K562 (cell line): Measurements from ENCODE around the gene LRRC3B. TPM values are rescaled to one million over a fixed set of nuclear protein-coding genes. Genes with fewer than 3 reads are reported as not detected.

ENCODE experiments used
- ATAC-seq: fragments of 200-7000 bp; cut with Tn5 transposase; 3 replicates; pipeline ENCODE4 v1.9.1; 2020; ENCODE audit warnings: moderate library complexity
- BruUV-seq: library from RNA; stranded (reverse); fragments of 400-500 nt; replicated peaks from 2 replicates; lab custom pipeline; 2021; lab: Mats Ljungman, UMichigan
- CTCF ChIA-PET: fragments of 300-600 bp; formaldehyde crosslinking; extraction: SDS; loops from one replicate; lab custom pipeline; 2021; ENCODE audit warnings: low intra/inter-chr PET ratio; lab: Yijun Ruan, JAX
- POLR2A ChIA-PET: fragments of 300-600, 350-650 bp; sonication (Branson Sonifier 250); formaldehyde crosslinking; extraction: SDS; loops from one replicate; lab custom pipeline; 2021; ENCODE audit warnings: antibody characterized with exemption, inconsistent platforms; lab: Yijun Ruan, JAX
- DNase-seq, 4 experiments: peaks; one replicate each; pipeline versions ENCODE4 v3.0.0 to v3.0.0-alpha.2; 2011 to 2018; ENCODE audit warnings: low spot score in 3 of 4, mixed read lengths in 3 of 4; ENCODE audit errors: extremely low read depth in 1 of 4
- FAIRE-seq: peaks from 2 replicates; lab custom pipeline; 2011; peaks lifted over from hg19 to GRCh38; lab: Jason Lieb, UNC
- H2AFZ ChIP-seq: 2 replicates; pipeline ENCODE4 v1.6.0; 2011; ENCODE audit warnings: low read depth, low read length, control low read depth, inconsistent platforms
- H3K27ac ChIP-seq: fragments of 200-600 bp; 3 replicates; pipeline ENCODE4 v1.8.0; 2011; ENCODE audit warnings: low read depth, mild to moderate bottlenecking, control low read depth, inconsistent platforms, low read length, moderate library complexity, mixed read lengths; ENCODE audit errors: extremely low read depth
- H3K27me3 ChIP-seq, 2 experiments: fragments of 300-600 bp in 1 of 2; 2 replicates in 1 of 2; 3 replicates in 1 of 2; pipeline versions ENCODE4 v1.6.0 to v1.8.0; 2011; ENCODE audit warnings: inconsistent platforms in 2 of 2, low read length in 2 of 2, mild to moderate bottlenecking in 1 of 2, mixed read lengths in 1 of 2, moderate library complexity in 1 of 2; ENCODE audit not compliant: control insufficient read depth in 2 of 2, insufficient read depth in 2 of 2
- H3K36me3 ChIP-seq: fragments of 300-600 bp; 3 replicates; pipeline ENCODE4 v1.8.0; 2011; ENCODE audit warnings: mild to moderate bottlenecking, low read length, inconsistent platforms; ENCODE audit not compliant: control insufficient read depth, insufficient read depth
- H3K4me1 ChIP-seq, 2 experiments: fragments of 200-600 bp in 1 of 2; replicated peaks in 1 of 2; 2 replicates in 1 of 2; 3 replicates in 1 of 2; pipeline versions ENCODE4 v1.5.1 to v1.8.0; 2011; ENCODE audit warnings: inconsistent platforms in 2 of 2, low read length in 2 of 2, mild to moderate bottlenecking in 1 of 2, mixed read lengths in 1 of 2, moderate library complexity in 1 of 2; ENCODE audit not compliant: control insufficient read depth in 2 of 2, insufficient read depth in 2 of 2
- H3K4me2 ChIP-seq: 2 replicates; pipeline ENCODE4 v1.6.1; 2011; ENCODE audit warnings: low read length, control low read depth, inconsistent platforms, mixed read lengths; ENCODE audit not compliant: insufficient read depth
- H3K4me3 ChIP-seq: fragments of 200-600 bp; sonication (generic), shearing (Covaris generic); 2 replicates; pipeline ENCODE4 v1.5.1; 2016; ENCODE audit warnings: control low read depth, inconsistent platforms
- H3K79me2 ChIP-seq: fragments of 200-600 bp; 3 replicates; pipeline ENCODE4 v1.8.0; 2011; ENCODE audit warnings: low read length, inconsistent platforms; ENCODE audit not compliant: control insufficient read depth, insufficient read depth
- H3K9ac ChIP-seq, 2 experiments: 2 replicates each; pipeline versions ENCODE4 v1.6.0 to v1.6.1; 2011; ENCODE audit warnings: low read depth in 2 of 2, low read length in 2 of 2, control low read depth in 1 of 2, inconsistent platforms in 1 of 2, mild to moderate bottlenecking in 1 of 2, mixed read lengths in 1 of 2; ENCODE audit not compliant: insufficient read depth in 1 of 2
- H3K9me1 ChIP-seq: one replicate; pipeline ENCODE4 v1.6.0; 2011; ENCODE audit warnings: inconsistent platforms, mild to moderate bottlenecking, low read length, moderate library complexity; ENCODE audit not compliant: control insufficient read depth, insufficient read depth
- H3K9me3 ChIP-seq: replicated peaks from 2 replicates; pipeline ENCODE4 v1.5.1; 2011; ENCODE audit warnings: low read depth, low read length, inconsistent platforms; ENCODE audit not compliant: control insufficient read depth, insufficient read depth
- H4K20me1 ChIP-seq: replicated peaks from 2 replicates; pipeline ENCODE4 v1.6.1; 2011; ENCODE audit warnings: low read length, inconsistent platforms, mixed read lengths; ENCODE audit not compliant: control insufficient read depth, insufficient read depth
- BDP1 ChIP-seq: IDR thresholded peaks from 3 replicates; pipeline ENCODE4 v1.6.1; 2011; ENCODE audit not compliant: insufficient read length, insufficient read depth
- FIP1L1 ChIP-seq: fragments of 200-400 bp; formaldehyde crosslinking; IDR thresholded peaks from 2 replicates; pipeline ENCODE4 v1.6.1; 2018; ENCODE audit warnings: mild to moderate bottlenecking, low read depth, low read length; ENCODE audit not compliant: poor library complexity, severe bottlenecking
- GABPB1 ChIP-seq: sonication (generic); formaldehyde crosslinking; IDR thresholded peaks from 2 replicates; pipeline ENCODE4 v1.8.0; 2022; ENCODE audit warnings: mild to moderate bottlenecking, missing genetic modification reagents
- GTF2F1 ChIP-seq: IDR thresholded peaks from 2 replicates; pipeline ENCODE4 v1.6.1; 2011; ENCODE audit warnings: low read depth, low read length, improper control_type of control experiment
- HDAC3 ChIP-seq: fragments of 450-650 bp; IDR thresholded peaks from 2 replicates; pipeline ENCODE4 v1.6.1; 2018; ENCODE audit warnings: borderline replicate concordance, mild to moderate bottlenecking, moderate library complexity; ENCODE audit not compliant: partially characterized antibody
- KDM4B ChIP-seq, 2 experiments: fragments of 450-650 bp in 1 of 2; sonication (generic) in 1 of 2; IDR thresholded peaks; 2 replicates each; pipeline ENCODE4 v1.6.1; 2016 to 2017; ENCODE audit warnings: borderline replicate concordance in 2 of 2, antibody characterized with exemption in 1 of 2, low read depth in 1 of 2, mild to moderate bottlenecking in 1 of 2
- NR3C1 ChIP-seq: sonication (generic); formaldehyde crosslinking; IDR thresholded peaks from 2 replicates; pipeline ENCODE4 v1.8.1; 2022; ENCODE audit warnings: missing genetic modification reagents
- RBM39 ChIP-seq: fragments of 200-400 bp; formaldehyde crosslinking; optimal IDR thresholded peaks from 2 replicates; pipeline ENCODE3; 2018; ENCODE audit warnings: low read depth, low read length
- SMC3 ChIP-seq: conservative IDR thresholded peaks from 2 replicates; pipeline ENCODE4 v1.6.1; 2011; ENCODE audit warnings: low read depth, low read length, improper control_type of control experiment; ENCODE audit not compliant: insufficient read depth
- TCFL5 ChIP-seq: fragments of 250-450 bp; sonication (Bioruptor Pico); conservative IDR thresholded peaks from 2 replicates; pipeline ENCODE4 v1.6.1; 2021; ENCODE audit warnings: mild to moderate bottlenecking, moderate library complexity, matching md5 sums
- WGBS: fragments of 100-300 bp; shearing (Covaris generic); methylation state at CpG from one replicate; pipeline ENCODE4 v1.1.6; 2016; ENCODE audit warnings: low coverage, mixed read lengths; ENCODE audit not compliant: insufficient coverage; ENCODE audit errors: missing lambda C conversion rate; 5-methylcytosine and 5-hydroxymethylcytosine counted together
- in situ Hi-C: fragments of 300-500 bp; cut with MboI; formaldehyde crosslinking; loops from 4 replicates; pipeline ENCODE4 v1.15.0; 2018; ENCODE audit warnings: inconsistent platforms, mixed read lengths
- intact Hi-C: fragments of 100-400 bp; cut with micrococcal nuclease; formaldehyde crosslinking; loops from 2 replicates; pipeline ENCODE4 v1.14.2; 2022
- polyA plus RNA-seq, 8 experiments: library from polyadenylated mRNA; depleted of rRNA in 4 of 8; stranded (reverse) in 5 of 8; unstranded in 3 of 8; fragments of >200 nt; fragmentation: Nextera tagmentation in 2 of 8; fragmentation: Illumina TruSeq in 1 of 8; extraction: Ambion mirVana in 2 of 8; extraction: Trizol in 1 of 8; gene quantifications; 2 replicates each; pipeline versions ENCODE4 v1.2.1 to v1.2.3, GENCODE V29; 2011 to 2014; ENCODE audit warnings: inconsistent platforms in 1 of 8, missing spikeins in 1 of 8
- total RNA-seq, 7 experiments: library from RNA; depleted of rRNA in 6 of 7; stranded (reverse); fragments of >200 nt in 6 of 7; fragmentation: Illumina TruSeq in 2 of 7; extraction: Trizol in 2 of 7; gene quantifications; 2 replicates each; pipeline versions ENCODE4 v1.2.1 to v1.2.3, GENCODE V29; 2011 to 2021; ENCODE audit warnings: low replicate concordance in 1 of 7
- TF ChIP-seq, protein P1 (sequence below): sonication (generic); formaldehyde crosslinking; IDR thresholded peaks from 2 replicates; pipeline ENCODE4 v1.9.0; 2022; ENCODE audit warnings: mild to moderate bottlenecking, missing genetic modification reagents
- TF ChIP-seq, protein P2 (sequence below), 3 experiments: IDR thresholded peaks in 2 of 3; conservative IDR thresholded peaks in 1 of 3; 2 replicates each; pipeline ENCODE4 v1.5.1; 2011 to 2012; ENCODE audit warnings: low read length in 3 of 3, mild to moderate bottlenecking in 3 of 3, control low read depth in 2 of 3, improper control_type of control experiment in 1 of 3, inconsistent platforms in 1 of 3, low read depth in 1 of 3, mixed read lengths in 1 of 3, moderate library complexity in 1 of 3; ENCODE audit not compliant: insufficient read depth in 2 of 3
- TF ChIP-seq, protein P3 (sequence below): fragments of 450-650 bp; formaldehyde crosslinking; IDR thresholded peaks from 2 replicates; pipeline ENCODE4 v1.4.0; 2020; ENCODE audit warnings: mild to moderate bottlenecking, moderate library complexity

The LRRC3B gene
- total and polyA plus RNA-seq, 9 of the 15 experiments (the other 6 are each of a cell fraction or from before 2014, with no cell fraction given) = under 0.01 to 0.33 TPM; not detected in 7

DNA sequence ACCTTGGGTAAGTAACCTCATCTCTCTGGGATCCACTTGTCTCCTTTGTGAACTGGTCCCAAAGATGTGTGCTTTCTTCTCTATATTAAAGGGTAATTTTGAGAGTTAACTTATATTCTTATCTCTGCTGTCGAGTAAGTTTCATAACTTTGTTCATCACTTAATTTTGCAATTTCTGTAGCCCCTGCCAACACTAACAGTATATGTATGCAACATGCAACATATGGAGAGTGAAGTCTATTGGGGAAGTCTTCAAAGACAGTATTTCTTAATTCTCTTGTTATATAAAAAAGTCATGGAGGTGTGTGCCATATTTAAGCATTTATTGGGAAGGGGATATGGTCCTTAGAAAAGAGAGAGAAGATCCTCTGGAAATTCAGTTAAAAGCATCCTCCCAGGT is 85.9 kb downstream of the LRRC3B start (continued):
- TF ChIP-seq HDAC3 (no peak), TCFL5 (no peak), GTF2F1 (no peak), RBM39 (no peak), KDM4B (IDR thresholded peaks at IDR 0.05; ENCODE audit: borderline replicate concordance in 2 of 2, low read depth in 1 of 2) (no peak), BDP1 (no peak)
- TF ChIP-seq, protein P1, sequence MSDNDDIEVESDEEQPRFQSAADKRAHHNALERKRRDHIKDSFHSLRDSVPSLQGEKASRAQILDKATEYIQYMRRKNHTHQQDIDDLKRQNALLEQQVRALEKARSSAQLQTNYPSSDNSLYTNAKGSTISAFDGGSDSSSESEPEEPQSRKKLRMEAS = no peak
- TF ChIP-seq, all 486 proteins: peak for 0

DNA sequence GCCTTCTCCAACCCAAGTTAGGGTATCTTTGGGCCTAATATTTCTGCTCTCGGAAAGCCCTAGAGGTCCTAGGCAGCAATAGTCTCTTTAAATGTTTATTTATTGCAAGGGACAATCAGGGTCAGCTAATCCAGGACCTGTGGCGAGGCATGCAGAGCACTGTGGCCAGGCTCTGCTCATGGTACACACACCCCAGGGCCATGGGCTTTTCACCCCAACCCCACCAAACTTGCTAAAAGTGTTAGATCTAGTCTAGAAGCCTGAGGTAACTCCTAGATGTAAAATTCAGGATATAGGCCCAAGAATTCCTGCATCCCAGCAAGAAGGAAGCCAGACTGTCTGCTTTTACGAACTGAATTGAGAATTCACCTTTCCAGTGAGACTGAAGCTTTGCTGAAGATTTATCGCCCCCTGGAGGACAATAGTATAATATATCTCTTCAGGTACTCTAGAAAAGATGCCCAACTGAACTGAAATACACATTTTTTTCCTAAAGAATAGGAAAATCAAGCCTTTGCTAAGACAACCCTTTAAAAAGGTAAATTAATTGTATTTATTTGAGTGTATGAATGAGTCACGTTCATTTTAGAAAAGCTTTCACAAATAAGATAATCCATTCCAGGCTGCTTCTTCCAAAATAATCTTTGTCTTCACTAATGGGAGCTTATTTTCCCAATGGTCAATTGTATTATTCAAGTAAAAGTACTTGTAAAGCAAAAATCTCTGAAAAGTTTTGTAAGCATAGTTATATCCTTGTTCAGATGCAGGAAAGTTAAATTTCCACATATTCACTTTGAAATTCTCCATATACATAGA is 89.8 kb downstream of the LRRC3B start:
- intact Hi-C loops (loop anchor here (2.0 to 5.0 kb wide), 2 partner anchors 870 to 1064 kb away; no protein-coding TSS in a partner anchor), in situ Hi-C loops (no loop called here)
- ATAC-seq = peak; percentile 63; the same call in 1 of the 3 replicates
- H3K36me3 ChIP-seq = no peaks in the 10 kb centered on the region
- H4K20me1 ChIP-seq = no peaks in the 10 kb centered on the region
- no peak overlapping the region for H3K4me2 ChIP-seq
- H3K9me1 ChIP-seq = no peaks in the 10 kb centered on the region
- POLR2A ChIA-PET = no interaction called here
- no TSS peak for BruUV-seq
- WGBS = 0% methylated on average over 5 of the region's 5 CpGs
- CTCF ChIA-PET = interaction anchor here (0.7 kb wide), 1 partner anchor 1064 kb away, joined by 3 read pairs; no protein-coding TSS in a partner anchor
- no peak for FAIRE-seq
- no peak overlapping the region for H2AFZ ChIP-seq
- peak; percentile 25 to 50 (median 42) for DNase-seq
- H3K27me3 ChIP-seq = no peaks in the 10 kb centered on the region
- peaks cover 2% of the 10 kb centered on the region; the same call in 1 of the 2 replicates for H3K9me3 ChIP-seq
- H3K79me2 ChIP-seq = no peaks in the 10 kb centered on the region
- H3K4me3 ChIP-seq = no peak overlapping the region
- no peak overlapping the region for H3K9ac ChIP-seq
- H3K27ac ChIP-seq = no peak overlapping the region
- H3K4me1 ChIP-seq = no peaks in the 10 kb centered on the region
- TF ChIP-seq, protein P2, sequence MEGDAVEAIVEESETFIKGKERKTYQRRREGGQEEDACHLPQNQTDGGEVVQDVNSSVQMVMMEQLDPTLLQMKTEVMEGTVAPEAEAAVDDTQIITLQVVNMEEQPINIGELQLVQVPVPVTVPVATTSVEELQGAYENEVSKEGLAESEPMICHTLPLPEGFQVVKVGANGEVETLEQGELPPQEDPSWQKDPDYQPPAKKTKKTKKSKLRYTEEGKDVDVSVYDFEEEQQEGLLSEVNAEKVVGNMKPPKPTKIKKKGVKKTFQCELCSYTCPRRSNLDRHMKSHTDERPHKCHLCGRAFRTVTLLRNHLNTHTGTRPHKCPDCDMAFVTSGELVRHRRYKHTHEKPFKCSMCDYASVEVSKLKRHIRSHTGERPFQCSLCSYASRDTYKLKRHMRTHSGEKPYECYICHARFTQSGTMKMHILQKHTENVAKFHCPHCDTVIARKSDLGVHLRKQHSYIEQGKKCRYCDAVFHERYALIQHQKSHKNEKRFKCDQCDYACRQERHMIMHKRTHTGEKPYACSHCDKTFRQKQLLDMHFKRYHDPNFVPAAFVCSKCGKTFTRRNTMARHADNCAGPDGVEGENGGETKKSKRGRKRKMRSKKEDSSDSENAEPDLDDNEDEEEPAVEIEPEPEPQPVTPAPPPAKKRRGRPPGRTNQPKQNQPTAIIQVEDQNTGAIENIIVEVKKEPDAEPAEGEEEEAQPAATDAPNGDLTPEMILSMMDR (IDR thresholded peaks at IDR 0.05 in 2 of 3, conservative IDR thresholded peaks at IDR 0.05 in 1 of 3; ENCODE audit: insufficient read depth in 2 of 3, low read depth in 1 of 3, low read length in 3 of 3) = peak; percentile 27 to 48 (median 48); a peak in 5 of 6 replicates
- TF ChIP-seq SMC3 = peak; percentile 35; the same call in 1 of the 2 replicates
- TF ChIP-seq NR3C1 (CRISPR knock-in tag) = no peak
- TF ChIP-seq GABPB1 (CRISPR knock-in tag) = no peak
- TF ChIP-seq, protein P3, sequence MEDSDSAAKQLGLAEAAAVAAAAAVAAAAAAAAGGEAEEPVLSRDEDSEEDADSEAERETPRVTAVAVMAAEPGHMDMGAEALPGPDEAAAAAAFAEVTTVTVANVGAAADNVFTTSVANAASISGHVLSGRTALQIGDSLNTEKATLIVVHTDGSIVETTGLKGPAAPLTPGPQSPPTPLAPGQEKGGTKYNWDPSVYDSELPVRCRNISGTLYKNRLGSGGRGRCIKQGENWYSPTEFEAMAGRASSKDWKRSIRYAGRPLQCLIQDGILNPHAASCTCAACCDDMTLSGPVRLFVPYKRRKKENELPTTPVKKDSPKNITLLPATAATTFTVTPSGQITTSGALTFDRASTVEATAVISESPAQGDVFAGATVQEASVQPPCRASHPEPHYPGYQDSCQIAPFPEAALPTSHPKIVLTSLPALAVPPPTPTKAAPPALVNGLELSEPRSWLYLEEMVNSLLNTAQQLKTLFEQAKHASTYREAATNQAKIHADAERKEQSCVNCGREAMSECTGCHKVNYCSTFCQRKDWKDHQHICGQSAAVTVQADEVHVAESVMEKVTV (CRISPR knock-in tag) = 0 out of 2 replicates have a peak, but pooled peaks have one; percentile 23
- TF ChIP-seq FIP1L1 = no peak
